ENCODE results near the gene BCAS4.

- TF ChIP-seq REST (IDR thresholded peaks at IDR 0.05; ENCODE audit: low read depth): no peak
- TF ChIP-seq FOXM1 (IDR thresholded peaks at IDR 0.05; ENCODE audit: borderline replicate concordance, low read depth): no peak
- no peak for TF ChIP-seq ZBTB7A (IDR thresholded peaks at IDR 0.05; ENCODE audit: low read depth)
- TF ChIP-seq CEBPB (IDR thresholded peaks at IDR 0.05): no peak
- TF ChIP-seq EP300 (IDR thresholded peaks at IDR 0.05; ENCODE audit: borderline replicate concordance): no peak
- no peak for TF ChIP-seq MAX (IDR thresholded peaks at IDR 0.05)
- TF ChIP-seq YY1 (IDR thresholded peaks at IDR 0.05; ENCODE audit: low read depth): no peak
- TF ChIP-seq TEAD4 (IDR thresholded peaks at IDR 0.05): no peak
- no peak for TF ChIP-seq RAD21 (IDR thresholded peaks at IDR 0.05; ENCODE audit: low read depth)
- no peak for TF ChIP-seq EGR1 (IDR thresholded peaks at IDR 0.05)
- no peak for TF ChIP-seq CREB1 (IDR thresholded peaks at IDR 0.05; ENCODE audit: low read depth)
- no peak for TF ChIP-seq TAF1 (IDR thresholded peaks at IDR 0.05; ENCODE audit: low read depth)
- TF ChIP-seq, protein P1, sequence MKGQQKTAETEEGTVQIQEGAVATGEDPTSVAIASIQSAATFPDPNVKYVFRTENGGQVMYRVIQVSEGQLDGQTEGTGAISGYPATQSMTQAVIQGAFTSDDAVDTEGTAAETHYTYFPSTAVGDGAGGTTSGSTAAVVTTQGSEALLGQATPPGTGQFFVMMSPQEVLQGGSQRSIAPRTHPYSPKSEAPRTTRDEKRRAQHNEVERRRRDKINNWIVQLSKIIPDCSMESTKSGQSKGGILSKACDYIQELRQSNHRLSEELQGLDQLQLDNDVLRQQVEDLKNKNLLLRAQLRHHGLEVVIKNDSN (IDR thresholded peaks at IDR 0.05): no peak
- no peak for TF ChIP-seq NFIC (IDR thresholded peaks at IDR 0.05)
Observed at GRCh38 chr20:50856475-50857041, 61.7 kb downstream of the BCAS4 start.

All from Ishikawa (cell line).